HG03521 (cell line): ENCODE data around the gene ZNF174.

ENCODE experiments used
- ATAC-seq: cut with Tn5 transposase; IDR thresholded peaks from one replicate; pipeline ENCODE4 v1.9.1; 2021; ENCODE audit warnings: mild to moderate bottlenecking, moderate library complexity; ENCODE audit not compliant: unreplicated experiment

The ZNF174 gene

GRCh38 chr16:3443108-3444031 lies 42.4 kb downstream of the ZNF174 start, which contains the start of the genes NAA60 and ZNF597:
TSS of gene NAA60 (plus strand) at chr16:3443680. CDS start at chr16:3476228, 32,548 bp downstream.
TSS of gene ZNF597 (minus strand) at chr16:3443504. CDS start at chr16:3443153, 351 bp downstream.
- peak; percentile 93 for ATAC-seq

DNA sequence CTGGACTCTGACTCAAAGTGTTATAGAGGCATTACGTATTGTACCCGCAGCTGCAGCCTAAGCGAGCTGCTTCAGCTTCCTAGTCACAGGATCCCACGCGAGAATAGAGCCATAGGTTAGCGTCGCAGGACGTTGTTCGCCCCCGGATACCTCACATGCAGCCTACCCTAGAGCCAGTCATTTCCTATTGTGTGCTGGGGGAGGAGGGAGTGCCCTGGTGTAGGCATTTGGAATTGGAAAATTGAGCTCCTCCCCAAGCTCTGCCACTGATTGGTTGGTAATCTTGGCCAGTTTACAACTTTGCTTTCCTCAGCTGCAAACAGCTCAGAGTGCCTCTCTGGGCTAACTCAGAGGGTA lies 43.0 kb downstream of the ZNF174 start:
- peak; percentile 18 for ATAC-seq

- no peak for ATAC-seq
Observed at GRCh38 chr16:3454093-3454492, 53.1 kb downstream of the ZNF174 start.

DNA sequence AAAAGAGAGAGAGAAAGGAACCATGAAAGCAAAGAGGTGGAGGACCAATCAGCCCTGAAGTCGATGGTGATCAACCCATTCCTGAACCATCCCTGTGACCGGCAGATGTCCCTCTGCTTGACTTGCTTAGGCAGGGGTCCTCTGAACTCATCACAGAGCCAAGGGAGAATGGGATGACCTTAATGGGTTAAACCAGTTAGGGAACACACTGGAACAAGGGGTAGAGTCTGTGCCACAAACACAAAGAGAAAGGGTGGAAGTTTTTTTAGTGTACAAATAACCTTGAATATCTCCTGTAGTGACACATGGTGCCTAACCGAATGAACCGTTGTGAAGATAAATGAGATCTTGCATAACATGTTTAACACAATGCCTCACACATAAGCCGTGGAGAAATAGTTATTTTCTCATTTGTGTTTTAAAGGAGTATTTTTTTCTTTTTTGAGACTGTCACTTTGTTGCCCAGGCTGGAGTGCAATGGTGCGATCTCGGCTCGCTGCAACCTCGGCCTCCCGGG lies 53.7 kb downstream of the ZNF174 start:
- no peak for ATAC-seq

DNA sequence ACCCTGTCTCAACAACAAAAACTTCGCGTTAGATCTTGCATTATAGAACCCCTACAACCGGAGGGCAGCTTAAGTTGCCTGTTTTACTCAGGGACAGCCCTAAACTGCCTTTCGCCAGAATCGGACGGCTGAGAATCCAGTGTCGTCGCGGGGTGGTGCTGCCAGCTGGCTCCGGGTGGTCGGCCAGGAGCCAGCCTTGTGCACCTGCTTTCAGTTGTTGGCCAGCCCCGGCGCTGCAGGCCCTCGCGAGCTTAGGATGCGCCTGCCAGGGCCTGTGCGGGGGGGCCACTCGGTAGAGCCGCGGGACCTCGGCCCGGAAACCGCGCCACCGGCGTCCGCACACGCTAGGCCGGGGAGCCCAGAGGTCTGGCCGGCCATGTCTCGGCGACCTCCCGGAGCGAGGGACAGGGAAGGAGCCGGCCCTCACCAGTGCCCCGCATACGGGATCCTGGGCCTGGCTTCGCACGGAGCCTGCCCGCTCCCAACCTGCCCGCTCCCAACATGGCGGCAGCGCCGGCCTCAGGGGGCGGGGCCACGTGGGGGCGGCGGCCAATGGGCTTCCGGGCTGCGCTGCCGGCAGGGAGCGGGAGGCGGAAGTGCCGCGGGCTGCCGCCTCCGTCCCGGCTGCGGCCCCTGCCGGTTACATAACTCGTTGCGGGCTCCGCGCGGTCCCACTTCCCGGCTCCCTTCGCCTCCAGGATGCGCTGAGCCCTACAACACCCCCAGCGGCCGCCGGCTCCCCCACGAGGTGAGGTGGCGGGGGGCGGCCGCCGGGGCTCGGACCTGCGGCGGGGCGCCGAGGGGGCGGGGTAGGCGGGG lies 56.6 kb downstream of the ZNF174 start:
- ATAC-seq, result peak; percentile 80

DNA sequence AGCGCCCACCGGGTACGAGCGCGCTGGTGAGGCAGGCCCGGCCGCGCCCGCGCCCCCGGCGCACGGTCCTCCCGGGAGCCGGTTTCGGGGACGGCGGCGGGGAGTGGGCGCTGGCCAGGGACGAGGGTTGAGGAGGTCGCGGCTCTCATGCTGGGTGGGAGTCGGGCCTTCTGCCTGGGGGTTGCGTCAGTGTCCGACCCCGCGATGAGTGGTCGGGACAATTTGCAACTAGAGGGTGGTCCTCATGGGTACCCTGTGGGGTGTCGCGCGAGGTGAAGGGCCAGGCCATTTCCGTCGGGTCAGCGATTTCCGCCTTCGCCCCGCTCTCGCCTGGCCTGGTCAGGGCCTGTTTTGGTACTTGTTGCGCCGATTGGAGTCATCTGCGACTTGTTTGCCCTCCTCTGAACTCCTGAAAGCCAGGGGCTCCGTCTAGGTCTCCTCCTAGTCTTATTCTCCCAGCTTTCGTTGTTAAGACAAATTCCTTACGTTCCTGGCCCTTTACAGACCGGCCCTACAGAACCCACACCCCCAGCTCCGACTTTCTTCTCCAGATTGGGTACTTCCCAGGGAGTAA lies 57.4 kb downstream of the ZNF174 start:
- ATAC-seq, result no peak

DNA sequence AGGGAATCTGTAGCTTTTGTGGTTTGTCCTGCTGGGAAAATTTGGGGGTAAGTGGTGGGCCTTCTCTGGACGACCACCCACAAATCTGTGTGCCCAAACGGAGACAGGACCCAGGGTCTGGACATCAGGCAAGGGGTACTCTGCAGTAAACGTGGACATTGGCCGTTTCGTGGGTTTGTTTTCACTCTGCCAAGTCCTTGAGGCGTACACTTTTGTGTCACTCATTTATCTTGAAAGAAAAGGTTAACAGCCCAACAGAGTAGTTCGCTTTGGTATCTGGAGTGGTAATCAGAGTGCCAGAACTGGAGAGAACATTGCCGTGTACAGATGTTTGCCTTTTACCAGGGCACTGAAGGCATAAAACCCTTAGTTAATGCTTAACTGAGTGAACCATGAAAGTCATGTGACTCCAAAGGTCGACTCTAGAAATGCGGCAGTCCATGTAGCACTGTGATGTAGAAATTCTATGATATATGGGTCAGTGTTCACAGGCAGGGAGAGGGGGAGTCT lies 57.9 kb downstream of the ZNF174 start:
- ATAC-seq, result no peak
